Neural crest cell (in vitro differentiated cells): ENCODE data around the gene ATP11A. TPM values are rescaled to one million over a fixed set of nuclear protein-coding genes. Genes with fewer than 3 reads are reported as not detected.

Experiments
- DNase-seq: peaks from one replicate; pipeline ENCODE4 v3.0.0; 2021; ENCODE audit warnings: low read depth, mixed read lengths, low spot score
- H3K27ac Mint-ChIP-seq: one replicate; pipeline ENCODE4 v1.8.0; 2021; ENCODE audit warnings: mild to moderate bottlenecking, mixed read lengths; ENCODE audit not compliant: unreplicated experiment
- H3K27me3 Mint-ChIP-seq: 2 replicates; pipeline ENCODE4 v1.8.0; 2021; ENCODE audit warnings: low read depth, mild to moderate bottlenecking, mixed read lengths
- H3K36me3 Mint-ChIP-seq: 2 replicates; pipeline ENCODE4 v1.8.0; 2021; ENCODE audit warnings: low read depth, mild to moderate bottlenecking, mixed read lengths
- H3K4me1 Mint-ChIP-seq: 2 replicates; pipeline ENCODE4 v1.8.0; 2021; ENCODE audit warnings: mixed read lengths
- H3K4me3 Mint-ChIP-seq: one replicate; pipeline ENCODE4 v1.8.0; 2021; ENCODE audit warnings: mild to moderate bottlenecking, mixed read lengths
- H3K9me3 Mint-ChIP-seq: 2 replicates; pipeline ENCODE4 v1.8.0; 2021; ENCODE audit warnings: mixed read lengths
- CTCF ChIP-seq: fragments of 200-600 bp; sonication (generic); conservative IDR thresholded peaks from 2 replicates; pipeline ENCODE4 v1.5.0; 2021; ENCODE audit warnings: antibody characterized with exemption, mild to moderate bottlenecking
- total RNA-seq: library from RNA; stranded (reverse); gene quantifications from 2 replicates; pipeline ENCODE4 v1.2.1, GENCODE V29; 2021

Gene ATP11A
- total RNA-seq, 1 donor from 2014 or later: 97.4 TPM

DNA sequence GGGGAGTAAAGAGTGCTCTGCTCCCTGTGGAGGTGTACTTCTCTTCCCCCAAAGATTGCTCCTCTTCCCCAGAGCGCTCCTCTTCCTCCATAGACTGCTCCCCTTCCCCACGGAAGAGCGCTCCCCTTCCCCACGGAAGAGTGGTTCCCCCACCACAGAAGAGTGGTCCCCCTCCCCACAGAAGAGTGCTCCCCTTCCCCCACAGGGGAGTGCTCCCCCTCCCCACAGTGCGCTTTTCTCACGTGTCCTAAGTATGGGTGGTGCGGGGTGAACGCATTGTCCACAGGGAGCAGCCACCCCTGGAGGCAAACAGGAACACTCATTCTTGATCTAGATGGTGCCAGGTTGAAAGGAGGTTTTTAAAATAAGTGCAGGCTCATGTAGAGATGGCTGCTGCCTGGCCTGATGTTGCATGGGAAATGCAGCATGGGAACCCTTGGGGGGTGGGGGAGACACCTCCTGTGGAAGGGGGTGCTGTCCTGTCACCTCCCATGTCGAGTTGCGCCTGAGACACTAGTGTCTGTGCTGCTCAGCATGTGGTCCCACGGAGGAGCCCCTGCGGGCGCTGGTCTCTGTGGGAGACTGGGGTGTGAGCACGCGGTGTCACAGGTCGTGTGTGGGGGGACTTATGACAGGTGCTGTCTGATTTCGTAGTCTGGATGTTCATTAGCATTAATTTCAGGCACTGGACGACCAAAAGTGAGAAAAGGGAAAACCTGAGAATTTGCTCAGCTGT, 52.2 kb downstream of the ATP11A start:
- H3K36me3 Mint-ChIP-seq: no peaks in the 10 kb centered on the region
- no peak overlapping the region for H3K4me3 Mint-ChIP-seq
- no peaks in the 10 kb centered on the region for H3K9me3 Mint-ChIP-seq
- H3K27me3 Mint-ChIP-seq: no peaks in the 10 kb centered on the region
- peaks cover 35% of the 10 kb centered on the region for H3K4me1 Mint-ChIP-seq
- no peak for DNase-seq
- TF ChIP-seq CTCF: no peak
- no peak overlapping the region for H3K27ac Mint-ChIP-seq

- Mint-ChIP-seq H3K36me3 (no peaks in the 10 kb centered on the region), H3K9me3 (no peaks in the 10 kb centered on the region), H3K4me3 (no peak overlapping the region), H3K27me3 (no peaks in the 10 kb centered on the region), H3K4me1 (peaks cover 36% of the 10 kb centered on the region), H3K27ac (no peak overlapping the region)
- TF ChIP-seq CTCF: no peak
- DNase-seq: no peak
Measured at GRCh38 chr13:112742583-112742982, 52.7 kb downstream of the ATP11A start.

DNA sequence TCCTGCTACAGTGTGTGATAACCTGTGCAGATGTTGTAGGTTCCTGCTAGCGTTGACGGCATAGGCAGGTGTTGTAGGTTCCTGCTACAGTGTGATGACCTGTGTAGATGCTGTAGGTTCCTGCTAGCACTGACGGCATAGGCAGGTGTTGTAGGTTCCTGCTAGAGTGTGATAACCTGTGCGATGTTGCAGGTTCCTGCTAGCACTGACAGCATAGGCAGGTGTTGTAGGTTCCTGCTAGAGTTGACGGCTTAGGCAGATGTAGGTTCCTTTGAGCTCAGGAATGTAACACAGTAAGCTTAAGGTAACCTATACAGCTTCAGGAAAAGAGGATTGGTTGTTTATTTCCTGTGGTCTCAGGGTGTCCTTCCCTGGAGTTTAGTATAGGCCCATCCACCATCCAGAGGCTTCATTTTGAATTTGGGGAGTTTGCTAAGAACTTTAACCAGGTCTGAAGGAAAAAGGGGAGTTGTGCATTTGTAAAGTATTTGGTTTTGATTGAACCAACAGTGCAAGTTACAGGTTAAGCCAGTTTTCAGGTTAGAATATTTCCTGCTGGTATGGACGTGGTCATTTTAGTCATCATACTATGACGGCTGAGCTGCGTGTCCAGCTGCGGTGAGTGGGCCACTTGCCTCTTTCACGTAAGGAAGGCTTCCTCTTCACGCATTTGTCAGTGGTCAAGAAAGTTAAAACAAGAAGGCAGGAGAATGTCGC, 53.8 kb downstream of the ATP11A start:
- Mint-ChIP-seq H3K4me1 (peaks cover 37% of the 10 kb centered on the region), H3K27me3 (no peaks in the 10 kb centered on the region), H3K4me3 (no peak overlapping the region), H3K9me3 (no peaks in the 10 kb centered on the region), H3K27ac (peak overlapping the region; percentile 93), H3K36me3 (no peaks in the 10 kb centered on the region)
- DNase-seq: no peak
- TF ChIP-seq CTCF: no peak

DNA sequence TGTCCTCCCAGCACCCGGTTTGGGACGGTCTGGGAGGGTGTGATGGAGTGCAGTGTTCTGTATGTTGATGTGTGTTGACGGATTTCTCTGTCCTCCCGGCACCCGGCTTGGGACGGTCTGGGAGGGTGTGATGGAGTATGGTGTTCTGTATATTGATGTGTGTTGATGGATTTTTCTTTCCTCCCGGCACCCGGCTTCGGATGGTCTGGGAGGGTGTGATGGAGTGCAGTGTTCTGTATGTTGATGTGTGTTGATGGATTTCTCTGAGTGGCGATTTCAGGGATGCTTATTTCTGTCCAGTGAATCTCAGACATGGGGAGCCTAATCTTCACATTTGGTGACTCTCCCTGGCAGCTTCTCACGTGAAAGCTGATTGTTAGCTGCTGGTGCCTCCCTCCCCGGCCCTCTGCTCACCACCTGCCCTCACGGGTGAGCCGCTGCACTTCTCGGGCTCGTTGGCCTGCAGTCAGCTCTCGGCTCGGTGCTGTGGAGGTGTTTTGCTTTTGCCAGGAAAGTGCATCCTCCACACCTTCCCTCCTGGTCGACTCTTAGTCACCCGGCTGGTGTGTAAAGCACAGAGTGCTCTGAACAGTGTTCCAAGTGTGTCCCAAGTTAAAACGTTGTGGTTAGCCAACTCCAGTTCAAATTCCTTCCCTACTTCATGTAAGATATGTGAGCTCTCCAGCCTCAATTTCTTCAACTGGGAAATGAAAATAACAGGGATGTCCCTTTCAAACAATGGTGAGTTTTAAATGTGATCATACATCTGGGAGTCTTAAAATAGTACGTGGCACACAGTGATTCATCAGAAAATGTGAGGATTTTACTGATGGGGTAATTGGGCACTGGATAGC, 54.6 kb downstream of the ATP11A start:
- Mint-ChIP-seq H3K4me1 (peaks cover 33% of the 10 kb centered on the region), H3K4me3 (no peak overlapping the region), H3K27ac (peak overlapping the region; percentile 93), H3K27me3 (no peaks in the 10 kb centered on the region), H3K9me3 (no peaks in the 10 kb centered on the region), H3K36me3 (no peaks in the 10 kb centered on the region)
- no peak for TF ChIP-seq CTCF
- DNase-seq: no peak

GRCh38 chr13:112746044-112746443, 56.2 kb downstream of the ATP11A start:
- no peaks in the 10 kb centered on the region for H3K27me3 Mint-ChIP-seq
- no peak for TF ChIP-seq CTCF
- H3K4me3 Mint-ChIP-seq: no peak overlapping the region
- H3K9me3 Mint-ChIP-seq: no peaks in the 10 kb centered on the region
- H3K27ac Mint-ChIP-seq: no peak overlapping the region
- peaks cover 28% of the 10 kb centered on the region for H3K4me1 Mint-ChIP-seq
- H3K36me3 Mint-ChIP-seq: no peaks in the 10 kb centered on the region
- no peak for DNase-seq
